ENCODE results near the gene HECTD1.
"Not testable (repeated sequence)": the region's sequence is repeated elsewhere in the genome, so short reads cannot be mapped to it uniquely, and the experiment has no call there.

The HECTD1 gene

DNA sequence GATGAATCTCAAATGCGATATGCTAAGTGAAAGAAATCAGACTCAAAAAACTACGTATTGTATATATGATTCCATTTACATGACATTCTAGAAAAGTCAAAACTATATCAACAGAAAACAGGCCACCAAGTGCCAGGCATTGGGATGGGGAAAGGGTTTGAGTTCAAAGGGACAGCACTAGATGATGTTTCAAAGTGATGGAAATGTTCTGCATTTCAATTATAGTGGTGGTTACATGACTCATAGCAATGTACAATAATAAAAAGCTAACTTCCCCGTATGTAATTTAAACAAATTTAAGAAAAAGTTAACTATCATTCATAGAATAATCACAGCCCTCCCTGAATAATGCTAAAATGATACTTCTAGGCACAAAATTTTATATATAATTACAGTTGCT, 13.5 kb downstream of the HECTD1 start:
- DNase-seq (ENCODE audit: low spot score): no peak

DNA sequence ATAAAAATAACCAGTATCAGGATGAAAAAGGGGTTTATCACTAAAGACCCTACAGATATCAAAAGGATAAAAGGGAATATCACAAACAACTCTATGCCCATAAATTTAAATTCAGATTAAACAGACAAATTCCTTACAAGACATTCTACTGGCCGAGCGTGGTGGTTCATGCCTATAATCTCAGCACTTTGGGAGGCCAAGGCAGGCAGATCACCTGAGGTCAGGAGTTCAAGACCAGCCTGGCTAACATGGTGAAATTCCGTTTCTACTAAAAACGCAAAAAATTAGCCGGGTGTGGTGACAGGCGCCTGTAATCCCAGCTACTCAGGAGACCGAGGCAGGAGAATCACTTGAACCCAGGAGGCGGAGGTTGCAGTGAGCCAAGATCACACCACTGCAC, 15.0 kb downstream of the HECTD1 start:
- not testable (repeated sequence) for DNase-seq (ENCODE audit: low spot score)

DNA sequence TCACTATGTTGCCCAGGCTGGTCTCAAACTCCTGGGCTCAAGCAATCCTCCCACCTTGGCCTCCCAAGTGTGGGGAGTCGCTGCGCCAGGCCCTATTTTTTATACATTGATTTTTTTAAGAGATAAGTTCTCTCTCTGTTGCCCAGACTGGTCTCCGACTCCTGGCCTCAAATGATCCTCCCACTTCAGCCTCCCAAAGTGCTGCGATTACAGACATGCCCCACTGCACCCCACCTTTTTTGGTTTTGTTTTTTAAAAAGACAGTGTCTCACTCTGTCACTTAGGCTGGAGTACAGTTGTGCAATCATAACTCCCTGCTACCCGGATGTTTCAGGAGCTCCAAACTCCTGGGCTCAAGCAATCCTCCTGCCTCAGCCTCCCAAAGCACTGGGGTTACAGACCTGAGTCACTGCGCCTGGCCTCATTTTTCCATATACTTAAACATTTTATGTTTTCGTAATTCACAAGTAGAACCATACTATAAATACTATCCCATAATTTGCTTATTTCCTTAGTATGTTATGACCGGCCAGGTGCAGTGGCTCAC, 16.8 kb downstream of the HECTD1 start:
- no peak for DNase-seq (ENCODE audit: low spot score)

DNA sequence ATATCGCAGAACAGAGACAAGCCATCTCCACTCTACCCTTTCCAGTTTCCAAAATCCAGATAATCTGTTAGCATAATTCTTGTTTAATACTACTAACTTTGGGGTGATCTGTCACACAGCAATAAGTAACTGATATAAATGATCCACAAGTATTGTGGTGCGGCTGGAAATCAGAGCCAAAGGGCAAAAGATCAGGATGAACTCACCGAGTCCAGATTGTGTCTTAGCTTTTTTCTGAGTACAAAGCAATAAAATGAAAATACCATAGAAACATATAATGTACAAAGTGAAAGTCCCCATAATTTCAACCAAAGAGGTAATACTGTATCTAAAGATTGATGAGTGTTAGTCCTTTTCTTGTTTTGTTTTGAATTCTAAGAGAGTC, 17.4 kb downstream of the HECTD1 start:
- DNase-seq (ENCODE audit: low spot score): no peak

DNA sequence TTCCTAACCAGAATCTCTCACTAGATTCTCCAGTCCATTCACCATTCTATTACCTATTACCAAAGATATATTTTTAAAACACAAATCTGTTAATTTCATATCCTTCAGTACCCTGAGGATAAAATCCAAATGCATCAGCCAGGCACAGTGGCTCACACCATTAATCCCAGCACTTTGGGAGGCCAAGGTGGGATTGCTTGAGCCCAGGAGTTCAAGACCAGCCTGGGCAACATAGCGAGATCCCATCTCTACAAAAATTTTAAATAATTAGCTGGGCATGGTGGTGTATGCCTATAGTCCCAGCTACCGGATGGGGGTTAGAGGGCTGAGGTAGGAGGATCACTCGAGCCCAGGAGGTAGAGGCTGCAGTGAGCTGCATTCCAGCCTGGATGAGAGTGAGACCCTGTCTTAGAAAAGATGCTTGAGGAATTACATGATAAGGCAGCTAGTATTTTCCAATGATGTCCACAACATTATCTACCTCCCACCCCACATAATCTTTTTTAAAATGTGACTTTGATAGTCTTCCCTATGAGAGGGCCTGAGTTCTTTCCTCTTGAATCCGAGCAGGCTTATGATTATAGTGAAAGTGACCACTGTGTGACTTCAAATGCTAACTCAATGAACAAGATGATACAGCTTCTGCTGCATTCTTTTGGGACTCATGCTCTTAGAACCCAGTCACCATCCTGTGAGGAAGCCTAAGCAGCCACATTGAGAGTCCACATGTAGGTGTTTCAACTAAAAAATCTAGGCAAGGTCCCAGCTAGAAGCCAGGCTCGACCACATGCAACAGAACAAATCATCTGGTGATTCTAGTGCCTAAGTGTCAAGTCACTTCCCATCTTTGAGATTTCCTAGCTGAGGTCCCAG, 18.0 kb downstream of the HECTD1 start:
- no peak for DNase-seq (ENCODE audit: low spot score)

DNA sequence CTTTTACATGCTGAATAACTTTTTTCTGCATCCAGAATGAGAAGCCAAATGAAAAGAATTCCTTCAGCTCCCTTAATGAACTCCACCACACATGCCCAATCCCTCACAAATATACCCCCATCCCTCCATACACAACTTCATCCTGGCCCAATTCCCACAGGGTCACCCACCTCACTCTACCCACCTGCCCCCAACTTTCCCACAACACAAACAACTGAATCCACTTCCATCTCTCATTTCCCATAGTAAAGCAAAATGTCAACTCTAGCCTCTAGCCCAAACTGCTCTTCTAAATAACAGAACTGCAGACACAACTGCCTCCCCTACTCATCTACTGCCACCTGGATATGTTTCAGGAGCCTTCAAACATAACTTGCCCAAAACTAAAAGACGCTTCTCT, 18.8 kb downstream of the HECTD1 start:
- DNase-seq (ENCODE audit: low spot score): no peak

DNA sequence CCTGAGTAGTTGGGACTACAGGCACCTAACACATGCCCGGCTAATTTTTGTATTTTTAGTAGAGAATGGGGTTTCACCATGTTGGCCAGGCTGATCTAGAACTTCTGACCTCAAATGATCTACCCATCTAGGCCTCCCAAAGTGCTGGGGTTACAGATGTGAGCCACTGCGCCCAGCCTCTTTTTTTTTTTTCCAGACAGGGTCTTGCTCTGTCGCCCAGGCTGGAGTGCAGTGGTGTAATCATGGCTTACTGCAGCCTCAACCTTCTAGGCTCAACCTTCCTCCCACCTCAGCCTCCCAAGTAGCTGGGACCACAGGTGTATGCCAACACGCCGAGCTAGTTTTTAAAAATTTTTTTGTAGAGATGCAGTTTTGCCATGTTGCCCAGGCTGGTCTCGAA, 25.6 kb downstream of the HECTD1 start:
- not testable (repeated sequence) for DNase-seq (ENCODE audit: low spot score)

DNA sequence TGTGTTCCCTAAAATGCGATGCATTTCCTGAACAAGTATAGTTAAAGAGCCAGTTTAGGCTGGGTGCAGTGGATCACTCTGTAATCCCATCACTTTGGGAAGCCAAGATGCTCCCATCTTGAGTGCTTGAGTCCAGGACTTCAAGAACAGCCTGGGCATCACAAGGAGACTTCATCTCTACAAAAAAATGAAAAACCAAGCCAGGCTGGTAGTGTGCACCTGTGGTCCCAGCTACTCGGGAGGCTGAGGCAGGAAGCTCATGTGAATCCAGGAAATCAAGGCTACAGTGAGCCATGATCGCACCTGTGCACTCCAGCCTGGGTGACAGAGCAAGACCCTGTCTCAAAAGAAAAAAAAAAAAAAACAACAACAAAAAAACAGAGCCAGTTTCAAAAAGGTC, 26.3 kb downstream of the HECTD1 start:
- DNase-seq (ENCODE audit: low spot score): no peak

DNA sequence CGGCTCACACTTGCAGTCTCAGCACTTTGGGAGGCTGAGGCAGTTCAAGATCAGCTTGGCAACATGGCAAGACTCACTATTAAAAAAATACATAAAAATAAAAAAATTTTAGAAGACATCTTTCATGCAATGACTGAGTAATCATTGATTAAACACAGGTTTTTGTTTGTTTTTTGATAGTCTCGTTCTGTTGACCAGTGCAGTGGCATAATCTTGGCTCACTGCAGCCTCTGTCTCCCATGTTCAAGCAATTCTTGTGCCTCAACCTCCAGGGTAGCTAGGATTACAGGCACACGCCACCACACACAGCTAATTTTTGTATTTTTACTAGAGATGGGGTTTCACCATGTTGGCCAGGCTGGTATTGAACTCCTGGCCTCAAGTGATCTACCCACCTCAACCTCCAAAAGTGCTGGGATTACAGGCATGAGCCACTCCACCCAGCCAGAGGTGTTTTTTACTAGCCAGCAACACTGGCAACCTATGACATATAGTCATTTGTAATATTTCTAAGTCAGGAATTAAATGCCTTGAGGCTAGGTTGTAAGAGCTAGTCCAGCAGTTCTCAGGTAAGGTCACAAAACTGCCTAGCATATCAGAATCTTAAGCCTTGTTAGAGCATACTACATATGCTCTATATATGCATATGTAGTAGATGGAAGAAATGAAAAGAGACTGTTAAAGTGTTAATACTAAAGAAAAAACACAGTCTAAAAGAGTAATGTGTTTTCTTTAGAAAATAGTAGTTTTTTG, 27.1 kb downstream of the HECTD1 start:
- no peak for DNase-seq (ENCODE audit: low spot score)

DNA sequence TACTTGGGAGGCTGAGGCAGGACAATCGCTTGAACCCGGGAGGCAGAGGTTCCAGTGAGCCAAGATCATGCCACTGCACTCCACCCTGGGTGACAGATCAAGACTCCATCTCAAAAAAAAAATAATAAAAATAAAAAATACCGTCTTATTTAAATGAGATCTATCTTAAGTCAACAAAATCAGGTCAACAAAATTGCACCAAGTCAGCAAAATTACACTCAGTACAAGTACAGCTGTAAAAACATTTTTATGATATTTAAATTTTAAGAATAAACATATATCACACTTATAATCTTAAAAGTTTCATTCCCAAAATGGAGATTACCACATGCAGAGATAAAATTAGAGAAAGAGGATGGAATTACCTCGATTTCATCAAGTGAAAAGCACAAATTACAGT, 33.2 kb downstream of the HECTD1 start:
- DNase-seq (ENCODE audit: low spot score): no peak

DNA sequence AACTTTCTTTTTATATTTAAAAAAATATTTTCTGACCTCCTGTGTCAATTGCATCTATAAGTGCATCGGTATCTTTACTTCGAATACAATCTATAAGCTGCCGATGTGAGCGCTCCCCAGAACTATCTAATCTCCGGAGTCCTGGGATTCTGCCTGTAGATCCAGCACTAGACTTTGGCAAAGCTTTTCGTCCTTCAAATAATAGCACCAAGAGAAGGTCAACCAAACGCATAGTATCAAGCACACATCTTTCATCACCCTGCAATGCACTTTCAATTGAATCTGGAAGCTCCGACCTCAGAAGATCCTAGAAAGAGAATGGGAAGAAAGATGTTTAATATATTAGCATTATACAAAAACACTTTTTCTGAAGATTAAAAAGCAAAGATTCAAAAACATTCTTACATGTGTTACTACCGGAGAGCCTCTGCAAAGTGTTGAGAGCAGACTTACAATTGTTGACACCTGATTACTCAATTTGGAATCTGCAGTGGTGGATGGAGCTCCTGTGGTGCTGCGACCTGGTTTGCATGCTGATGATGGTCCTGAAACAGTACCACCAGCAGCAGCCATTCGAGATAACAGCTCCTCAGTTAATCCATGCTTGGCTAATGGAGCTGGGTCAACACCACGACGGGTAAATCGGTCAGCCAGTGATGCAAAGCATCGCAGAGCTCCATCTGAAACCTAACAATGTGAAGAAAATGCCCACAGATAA, 34.3 kb downstream of the HECTD1 start:
- no peak for DNase-seq (ENCODE audit: low spot score)

DNA sequence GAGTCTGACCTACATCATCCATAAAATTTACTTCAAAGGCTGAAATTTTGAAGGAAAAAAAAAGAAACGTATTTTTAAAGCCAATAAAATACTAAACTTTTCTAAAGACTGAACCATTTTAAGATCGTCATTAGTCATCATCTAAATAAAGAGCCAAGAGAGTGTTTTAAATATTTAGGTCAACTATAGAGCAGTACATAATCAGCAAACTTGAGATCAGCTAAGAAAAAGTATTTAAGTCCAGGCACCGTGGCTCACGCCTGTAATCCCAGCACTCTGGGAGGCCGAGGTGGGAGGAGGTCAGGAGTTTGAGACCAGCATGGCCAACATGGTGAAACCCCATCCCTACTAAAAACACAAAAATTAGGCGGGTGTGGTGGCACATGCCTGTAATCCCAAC, 35.5 kb downstream of the HECTD1 start:
- no peak for DNase-seq (ENCODE audit: low spot score)

DNA sequence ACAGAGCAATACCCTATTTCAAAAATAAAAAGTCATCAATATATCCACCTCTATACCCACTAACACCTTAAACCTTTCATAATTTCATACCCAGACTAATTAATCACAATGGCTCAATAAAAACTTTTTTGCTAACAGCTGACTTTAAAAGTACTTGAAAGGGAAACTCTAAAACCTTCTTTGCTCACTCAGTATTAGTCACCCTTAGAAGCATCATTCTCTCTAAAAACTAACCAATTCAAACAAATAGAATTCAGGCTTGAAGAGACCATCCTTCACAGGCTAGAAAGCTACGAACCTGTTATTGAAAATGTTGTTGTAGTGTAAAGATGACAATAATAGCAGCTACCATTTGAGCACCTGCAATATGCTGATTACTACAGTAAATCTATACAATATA, 37.2 kb downstream of the HECTD1 start:
- no peak for DNase-seq (ENCODE audit: low spot score)

DNA sequence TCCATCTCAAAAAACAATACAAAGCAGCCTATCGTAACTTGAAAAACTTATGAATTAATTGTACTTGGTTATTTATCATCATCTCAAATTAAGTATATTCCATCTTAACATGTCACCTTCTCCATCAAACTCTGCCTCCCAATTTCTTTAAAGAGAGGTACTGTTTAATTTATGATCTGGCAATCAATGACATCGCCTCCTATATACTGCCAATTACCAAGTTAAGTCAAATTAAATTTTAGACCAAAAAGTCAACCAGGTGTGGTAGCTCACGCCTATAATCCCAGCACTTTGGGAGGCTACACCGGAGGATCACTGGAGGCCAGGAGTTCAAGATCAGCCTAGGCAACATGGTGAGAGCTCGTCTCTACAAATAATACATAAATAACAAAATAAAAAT, 37.7 kb downstream of the HECTD1 start:
- DNase-seq (ENCODE audit: low spot score): no peak

DNA sequence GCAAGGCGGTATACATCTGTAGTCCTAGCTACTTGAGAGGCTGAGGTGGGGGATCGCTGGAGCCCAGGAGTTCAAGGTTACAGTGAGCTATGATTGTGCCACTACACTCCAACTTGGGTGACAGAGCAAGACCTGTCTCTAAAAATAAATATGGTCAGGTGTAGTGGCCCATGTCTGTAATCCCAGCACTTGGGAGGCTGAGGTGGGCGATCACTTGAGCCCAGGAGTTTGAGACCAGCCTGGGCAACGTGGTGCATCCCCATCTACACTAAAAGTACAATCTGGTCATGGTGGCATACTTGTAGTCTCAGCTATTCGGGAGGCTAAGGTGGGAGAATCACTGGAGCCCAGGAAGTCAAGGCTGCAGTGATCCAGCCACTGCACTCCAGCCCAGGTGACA, 40.6 kb downstream of the HECTD1 start:
- no peak for DNase-seq (ENCODE audit: low spot score)

DNA sequence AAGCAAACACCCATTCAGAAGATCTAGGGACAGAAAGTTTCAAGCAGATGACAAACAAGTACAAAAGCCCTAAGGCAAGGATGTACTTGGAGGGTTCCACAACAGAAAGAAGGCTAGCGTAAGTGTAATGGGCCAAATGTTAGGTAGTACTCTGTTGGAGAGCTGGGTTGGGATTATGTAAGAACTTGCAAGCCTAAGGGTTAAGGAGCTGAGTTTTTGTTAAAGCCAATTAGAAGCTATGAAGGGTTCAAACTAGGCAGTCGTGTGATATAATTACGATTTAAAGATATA, 41.4 kb downstream of the HECTD1 start:
- no peak for DNase-seq (ENCODE audit: low spot score)

DNA sequence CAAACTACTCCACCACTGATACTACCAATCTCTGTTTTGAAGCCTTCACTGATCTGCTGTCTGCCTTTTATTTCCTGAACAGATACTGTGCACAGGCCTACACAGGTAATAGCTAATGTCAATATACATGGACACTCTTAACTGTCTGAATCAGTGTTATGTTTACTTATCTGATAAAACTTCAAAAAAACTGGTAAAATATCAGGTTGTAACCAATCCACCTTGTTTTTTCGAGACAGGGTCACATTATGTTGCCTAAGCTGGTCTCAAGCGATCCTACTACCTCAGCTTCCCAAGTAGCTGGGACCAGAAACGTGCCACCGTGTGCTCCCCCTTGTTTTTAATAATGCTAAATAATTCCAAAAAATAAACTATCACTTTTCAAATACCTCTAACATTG, 43.5 kb downstream of the HECTD1 start:
- no peak for DNase-seq (ENCODE audit: low spot score)

DNA sequence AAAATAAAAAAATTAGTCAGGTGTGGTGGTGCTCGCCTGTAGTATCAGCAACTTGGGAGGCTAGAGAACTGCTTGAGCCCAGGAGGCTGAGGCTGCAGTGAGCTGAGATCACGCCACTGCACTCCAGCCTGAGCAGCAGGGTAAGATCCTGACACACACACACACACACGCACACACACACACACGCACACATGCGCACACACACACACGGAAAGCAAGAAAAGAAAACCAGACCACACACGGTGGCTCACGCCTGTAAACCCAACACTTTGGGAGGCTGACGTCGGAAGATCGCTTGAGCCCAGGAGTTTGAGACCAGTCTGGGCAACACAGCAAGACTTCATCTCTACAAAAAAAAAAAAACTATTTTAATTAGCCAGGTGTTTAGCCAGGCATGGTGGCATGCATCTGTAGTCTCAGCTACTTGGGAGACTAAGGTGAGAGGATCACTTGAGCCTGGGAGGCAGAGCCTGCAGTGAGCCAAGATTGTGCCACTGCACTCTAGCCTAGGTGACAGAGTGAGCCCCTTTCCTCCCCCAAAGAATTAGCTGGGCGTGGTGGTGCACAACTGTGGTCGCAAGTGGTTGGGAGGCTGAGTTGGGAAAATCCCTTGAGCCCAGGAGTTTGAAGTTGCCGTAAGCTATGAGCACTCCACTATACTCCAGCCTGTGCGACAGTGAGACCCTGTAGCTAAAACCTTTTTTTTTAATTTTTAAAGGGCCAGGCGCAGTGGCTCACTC, 44.5 kb downstream of the HECTD1 start:
- no peak for DNase-seq (ENCODE audit: low spot score)

DNA sequence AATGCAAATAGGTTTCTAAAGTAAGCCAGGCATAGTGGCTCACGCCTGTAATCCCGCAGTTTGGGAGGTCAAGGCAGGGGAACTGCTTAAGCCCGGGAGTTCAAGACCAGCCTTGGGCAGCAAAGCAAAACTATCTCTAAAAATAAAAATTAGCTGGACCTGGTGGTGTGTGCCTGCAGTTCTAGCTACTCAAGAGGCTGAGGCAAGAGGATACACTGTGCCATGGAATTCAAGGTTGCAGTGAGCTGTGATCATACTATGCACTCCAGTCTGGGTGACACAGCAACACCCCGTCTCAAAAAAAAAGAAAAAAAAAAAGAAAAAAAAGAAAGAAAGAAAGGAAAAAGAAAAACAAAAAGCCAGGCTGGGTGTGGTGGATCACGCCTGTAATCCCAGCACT, 46.3 kb downstream of the HECTD1 start:
- no peak for DNase-seq (ENCODE audit: low spot score)

DNA sequence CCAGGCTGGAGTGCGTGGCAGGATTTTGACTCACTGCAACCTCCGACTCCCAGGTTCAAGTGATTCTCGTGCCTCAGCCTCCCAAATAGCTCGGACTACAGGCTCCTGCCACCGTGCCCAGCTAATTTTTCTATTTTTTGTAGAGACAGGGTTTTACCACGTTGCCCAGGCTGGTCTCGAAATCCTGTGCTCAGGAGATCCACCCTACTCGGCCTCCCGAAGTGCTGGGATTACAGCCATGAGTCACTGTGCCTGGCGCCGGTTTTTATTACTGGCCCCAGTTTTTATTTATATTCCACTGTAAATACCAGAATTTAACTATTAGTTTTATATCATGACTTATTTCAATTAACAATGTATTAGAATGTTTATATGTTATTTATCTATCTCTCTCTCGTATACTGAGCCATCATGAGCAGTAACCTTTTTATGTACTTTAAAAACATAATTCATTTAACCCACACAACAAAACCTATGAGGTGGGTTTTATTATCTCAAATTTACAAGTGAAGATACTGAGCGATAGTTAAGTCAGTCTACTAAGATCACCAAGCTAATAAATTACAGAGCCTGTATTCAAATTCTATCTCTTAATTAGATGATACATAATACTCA, 47.8 kb downstream of the HECTD1 start:
- DNase-seq (ENCODE audit: low spot score): no peak

DNA sequence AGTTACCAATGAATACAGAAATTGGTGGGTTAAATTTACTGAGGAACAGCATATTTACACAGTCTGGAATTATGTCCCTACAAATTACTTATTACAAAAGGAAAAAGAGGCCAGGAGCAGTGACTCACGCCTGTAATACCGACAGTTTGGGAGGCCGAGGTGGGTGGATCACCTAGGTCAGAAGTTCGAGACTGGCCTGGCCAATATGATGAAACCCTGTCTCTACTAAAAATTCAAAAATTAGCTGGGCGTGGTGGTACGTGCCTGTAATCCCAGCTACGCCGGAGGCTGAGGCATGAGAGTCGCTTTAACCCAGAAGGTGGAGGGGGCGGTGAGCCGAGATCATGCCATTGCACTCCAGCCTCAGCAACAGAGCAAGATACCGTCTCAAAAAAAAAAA, 52.6 kb downstream of the HECTD1 start:
- DNase-seq (ENCODE audit: low spot score): no peak

Data from putamen (tissue), 1 donor.